ENCODE results near the gene HCN3.
"Not testable (repeated sequence)": the region's sequence is repeated elsewhere in the genome, so short reads cannot be mapped to it uniquely, and the experiment has no call there.

DNA sequence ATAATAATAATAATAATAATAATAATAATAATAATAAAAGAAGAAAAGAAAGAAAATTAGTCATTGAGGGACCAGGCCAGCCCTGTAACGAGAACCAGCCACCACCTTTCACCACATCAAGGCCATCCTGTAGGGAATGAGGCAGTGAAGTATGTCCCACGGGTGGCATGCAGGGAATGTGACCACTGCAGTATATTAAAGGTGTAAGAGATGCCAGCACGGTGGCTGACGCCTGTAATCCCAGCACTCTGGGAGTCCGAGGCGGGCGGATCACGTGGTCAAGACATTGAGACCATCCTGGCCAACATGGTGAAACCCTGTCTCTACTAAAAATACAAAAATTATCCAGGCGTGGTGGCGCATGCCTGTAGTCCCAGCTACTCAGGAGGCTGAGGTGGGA is 13.7 kb downstream of the HCN3 start:
- TF ChIP-seq, protein P1, sequence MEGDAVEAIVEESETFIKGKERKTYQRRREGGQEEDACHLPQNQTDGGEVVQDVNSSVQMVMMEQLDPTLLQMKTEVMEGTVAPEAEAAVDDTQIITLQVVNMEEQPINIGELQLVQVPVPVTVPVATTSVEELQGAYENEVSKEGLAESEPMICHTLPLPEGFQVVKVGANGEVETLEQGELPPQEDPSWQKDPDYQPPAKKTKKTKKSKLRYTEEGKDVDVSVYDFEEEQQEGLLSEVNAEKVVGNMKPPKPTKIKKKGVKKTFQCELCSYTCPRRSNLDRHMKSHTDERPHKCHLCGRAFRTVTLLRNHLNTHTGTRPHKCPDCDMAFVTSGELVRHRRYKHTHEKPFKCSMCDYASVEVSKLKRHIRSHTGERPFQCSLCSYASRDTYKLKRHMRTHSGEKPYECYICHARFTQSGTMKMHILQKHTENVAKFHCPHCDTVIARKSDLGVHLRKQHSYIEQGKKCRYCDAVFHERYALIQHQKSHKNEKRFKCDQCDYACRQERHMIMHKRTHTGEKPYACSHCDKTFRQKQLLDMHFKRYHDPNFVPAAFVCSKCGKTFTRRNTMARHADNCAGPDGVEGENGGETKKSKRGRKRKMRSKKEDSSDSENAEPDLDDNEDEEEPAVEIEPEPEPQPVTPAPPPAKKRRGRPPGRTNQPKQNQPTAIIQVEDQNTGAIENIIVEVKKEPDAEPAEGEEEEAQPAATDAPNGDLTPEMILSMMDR (IDR thresholded peaks at IDR 0.05) = not testable (repeated sequence)
- TF ChIP-seq POLR2A (IDR thresholded peaks at IDR 0.05); POLR2AphosphoS5 (IDR thresholded peaks at IDR 0.05); EP300 (IDR thresholded peaks at IDR 0.05; ENCODE audit: low read depth): not testable (repeated sequence)

Data from transverse colon (tissue), 4 donors.